Measurements from ENCODE around the gene AP3S2. TPM values are rescaled to one million over a fixed set of nuclear protein-coding genes. Genes with fewer than 3 reads are reported as not detected.

Gene AP3S2
- total RNA-seq, 4 donors from 2014 or later: 20.8 to 36.0 (median 23.8) TPM

GRCh38 chr15:89852342-89852995 lies 41.3 kb downstream of the AP3S2 start:
- TF ChIP-seq CTCF (IDR thresholded peaks at IDR 0.05) (no peak), POLR2A (IDR thresholded peaks at IDR 0.05) (no peak)
- intact Hi-C loops (cut with DNase I; ENCODE audit: low total_unique reads): no loop called here
- no peak for DNase-seq (ENCODE audit: low spot score in 2 of 2)
- H3K4me3 ChIP-seq (ENCODE audit: low read depth, poor library complexity, severe bottlenecking): no peak overlapping the region
- WGBS, 2 donors: 91% methylated on average over 3 of the region's 3 CpGs

- no peak for TF ChIP-seq CTCF (IDR thresholded peaks at IDR 0.05)
- TF ChIP-seq POLR2A (IDR thresholded peaks at IDR 0.05): no peak
- DNase-seq (ENCODE audit: low spot score in 2 of 2): no peak
- 87 to 90% methylated on average over 5 of the region's 5 CpGs for WGBS, 2 donors
- intact Hi-C loops (cut with DNase I; ENCODE audit: low total_unique reads): no loop called here
- no peak overlapping the region for H3K4me3 ChIP-seq (ENCODE audit: low read depth, poor library complexity, severe bottlenecking)
Measured at GRCh38 chr15:89851673-89852341, 42.0 kb downstream of the AP3S2 start.

GRCh38 chr15:89848970-89849292 lies 44.9 kb downstream of the AP3S2 start:
- no peak overlapping the region for H3K4me3 ChIP-seq (ENCODE audit: low read depth, poor library complexity, severe bottlenecking)
- WGBS, 2 donors: 88 to 94% methylated on average over 2 of the region's 2 CpGs
- no peak for DNase-seq (ENCODE audit: low spot score in 2 of 2)
- intact Hi-C loops (cut with DNase I; ENCODE audit: low total_unique reads): no loop called here
- TF ChIP-seq POLR2A (IDR thresholded peaks at IDR 0.05) (no peak), CTCF (IDR thresholded peaks at IDR 0.05) (no peak)

- intact Hi-C loops (cut with DNase I; ENCODE audit: low total_unique reads): no loop called here
- TF ChIP-seq CTCF (IDR thresholded peaks at IDR 0.05) (no peak), POLR2A (IDR thresholded peaks at IDR 0.05) (no peak)
- H3K4me3 ChIP-seq (ENCODE audit: low read depth, poor library complexity, severe bottlenecking): no peak overlapping the region
- WGBS, 2 donors: 90 to 94% methylated on average over 2 of the region's 2 CpGs
- no peak for DNase-seq (ENCODE audit: low spot score in 2 of 2)
Measured at GRCh38 chr15:89847101-89847500, 46.7 kb downstream of the AP3S2 start.

GRCh38 chr15:89845305-89845893 lies 48.4 kb downstream of the AP3S2 start:
- intact Hi-C loops (cut with DNase I; ENCODE audit: low total_unique reads): no loop called here
- whole genome bisulfite sequencing, 2 donors: 72 to 79% methylated on average over 5 of the region's 5 CpGs
- no peak for DNase-seq (ENCODE audit: low spot score in 2 of 2)
- no peak overlapping the region for H3K4me3 ChIP-seq (ENCODE audit: low read depth, poor library complexity, severe bottlenecking)
- TF ChIP-seq CTCF (IDR thresholded peaks at IDR 0.05) (no peak), POLR2A (IDR thresholded peaks at IDR 0.05) (no peak)
